Measurements from ENCODE around the gene COPS7B. TPM values are rescaled to one million over a fixed set of nuclear protein-coding genes. Genes with fewer than 3 reads are reported as not detected.
"Not testable (repeated sequence)": the region's sequence is repeated elsewhere in the genome, so short reads cannot be mapped to it uniquely, and the experiment has no call there.

Gene COPS7B
- total RNA-seq, 5 donors from 2014 or later (not counting 1 experiment from before 2014, with no cell fraction given): 39.8 to 53.1 (median 49.7) TPM

DNA sequence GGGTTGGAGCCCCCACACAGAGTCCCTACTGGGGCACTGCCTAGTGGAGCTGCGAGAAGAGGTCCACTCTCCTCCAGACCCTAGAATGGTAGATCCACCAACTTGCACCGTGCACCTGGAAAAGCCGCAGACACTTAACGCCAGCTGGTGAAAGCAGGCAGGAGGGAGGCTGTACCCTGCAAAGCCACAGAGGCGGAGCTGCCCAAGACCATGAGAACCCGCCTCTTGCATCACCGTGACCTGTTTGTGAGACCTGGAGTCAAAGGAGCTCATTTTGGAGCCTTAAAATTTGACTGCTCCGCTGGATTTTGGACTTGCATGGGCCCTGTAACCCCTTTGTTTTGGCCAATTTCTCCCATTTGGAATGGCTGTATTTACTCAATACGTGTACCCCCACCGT lies 37.2 kb upstream of the COPS7B start:
- ChIA-PET POLR2A (interaction anchor here in 1 of 2 donors (0.6 kb wide), 1 partner anchor 9 kb away, joined by 3 read pairs; no protein-coding TSS in a partner anchor), CTCF (interaction anchor here in 1 of 2 donors (0.6 kb wide), 1 partner anchor 71 kb away, joined by 4 read pairs; no protein-coding TSS in a partner anchor)
- not testable (repeated sequence) for H3K27ac ChIP-seq (ENCODE audit: low read length); H3K36me3 ChIP-seq (ENCODE audit: control insufficient read depth in 2 of 2, extremely low read depth in 1 of 2, insufficient read depth in 1 of 2, low read length in 1 of 2); H3K4me3 ChIP-seq (ENCODE audit: control insufficient read depth in 1 of 2, extremely low read depth in 1 of 2, low read length in 1 of 2); H3K4me1 ChIP-seq (ENCODE audit: control insufficient read depth in 1 of 2, extremely low read depth in 1 of 2, insufficient read depth in 2 of 2, low read length in 2 of 2); H3K27me3 Mint-ChIP-seq; H3K9me3 ChIP-seq; H3K36me3 Mint-ChIP-seq; H3K27ac Mint-ChIP-seq; H3K27me3 ChIP-seq (replicated peaks in 1 of 2; ENCODE audit: control insufficient read depth in 2 of 2, extremely low read depth in 1 of 2, insufficient read depth in 2 of 2, low read length in 1 of 2); DNase-seq; ATAC-seq (replicated peaks in 1 of 4); H3K4me1 Mint-ChIP-seq; H3K4me3 Mint-ChIP-seq; H3K9me3 Mint-ChIP-seq
- 56% methylated on average over 7 of the region's 10 CpGs for WGBS (ENCODE audit: insufficient coverage)

DNA sequence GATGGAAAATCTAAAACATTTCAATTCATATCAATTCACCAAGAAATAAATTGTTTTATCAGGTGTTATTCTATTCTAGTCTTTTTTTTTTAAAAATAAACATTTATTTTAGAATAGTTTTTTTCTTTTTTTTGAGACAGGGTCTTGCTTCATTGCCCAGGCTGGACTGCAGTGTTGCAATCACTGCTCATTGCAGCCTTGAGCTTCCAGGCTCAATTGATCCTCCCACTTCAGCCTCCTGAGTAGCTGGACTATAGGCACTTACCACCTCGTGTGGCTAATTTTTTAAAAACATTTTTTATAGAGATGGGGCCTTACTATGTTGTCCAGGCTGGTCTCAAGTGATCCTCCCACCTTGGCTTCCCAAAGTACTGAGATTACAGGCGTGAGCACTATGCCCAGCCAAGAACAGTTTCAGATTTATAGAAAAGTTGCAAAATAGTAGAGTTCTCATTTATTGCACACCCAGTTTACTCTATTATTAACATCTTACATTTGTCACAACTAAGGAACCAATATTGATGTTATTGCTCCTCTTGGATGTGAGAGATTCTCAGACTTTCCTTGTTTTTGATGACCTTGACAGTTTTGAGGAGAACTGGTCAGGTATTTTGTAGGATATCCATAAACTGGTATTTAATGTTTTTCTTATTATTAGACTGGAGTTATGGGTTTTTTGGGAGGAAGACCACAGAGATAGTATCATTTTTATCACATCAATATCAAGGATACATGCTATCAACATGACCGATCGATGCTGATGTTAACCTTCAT lies 35.0 kb upstream of the COPS7B start:
- no peaks in the 10 kb centered on the region for H3K9me3 ChIP-seq
- H3K4me1 ChIP-seq (ENCODE audit: control insufficient read depth in 1 of 2, extremely low read depth in 1 of 2, insufficient read depth in 2 of 2, low read length in 2 of 2): no peaks in the 10 kb centered on the region
- ChIA-PET POLR2A (no interaction called here), CTCF (no interaction called here)
- Mint-ChIP-seq H3K4me3 (no peak overlapping the region), H3K36me3 (peaks cover 6% of the 10 kb centered on the region), H3K27me3 (no peaks in the 10 kb centered on the region), H3K27ac (no peak overlapping the region), H3K9me3 (no peaks in the 10 kb centered on the region), H3K4me1 (no peaks in the 10 kb centered on the region)
- no peaks in the 10 kb centered on the region for H3K36me3 ChIP-seq (ENCODE audit: control insufficient read depth in 2 of 2, extremely low read depth in 1 of 2, insufficient read depth in 1 of 2, low read length in 1 of 2)
- no peak overlapping the region for H3K27ac ChIP-seq (ENCODE audit: low read length)
- DNase-seq: no peak
- no peaks in the 10 kb centered on the region for H3K27me3 ChIP-seq (replicated peaks in 1 of 2; ENCODE audit: control insufficient read depth in 2 of 2, extremely low read depth in 1 of 2, insufficient read depth in 2 of 2, low read length in 1 of 2)
- H3K4me3 ChIP-seq (ENCODE audit: control insufficient read depth in 1 of 2, extremely low read depth in 1 of 2, low read length in 1 of 2): no peak overlapping the region
- no CpG with 5 or more reads among the region's 4 CpGs for WGBS (ENCODE audit: insufficient coverage)
- ATAC-seq (replicated peaks in 1 of 4): no peak

DNA sequence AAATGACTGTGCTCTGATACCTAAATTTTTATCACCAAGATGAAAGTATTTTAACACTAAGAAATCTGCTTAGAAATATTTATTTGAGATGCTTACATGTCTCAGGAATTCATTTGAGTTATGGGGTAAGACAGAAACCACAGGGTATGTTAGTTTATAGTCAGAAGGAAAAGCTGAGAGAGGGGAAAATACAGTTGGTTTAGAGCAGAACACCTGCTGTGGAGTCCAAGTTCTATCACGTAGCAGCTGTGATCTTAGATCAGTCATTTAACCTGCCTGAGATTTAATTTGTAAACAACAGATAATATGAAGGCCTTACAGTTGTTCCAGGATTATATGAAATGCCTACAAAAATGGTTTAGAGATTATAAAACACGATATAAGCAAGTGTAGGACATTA lies 34.2 kb upstream of the COPS7B start:
- Mint-ChIP-seq H3K4me1 (no peaks in the 10 kb centered on the region), H3K4me3 (no peak overlapping the region), H3K27ac (no peak overlapping the region), H3K27me3 (no peaks in the 10 kb centered on the region), H3K9me3 (no peaks in the 10 kb centered on the region), H3K36me3 (peaks cover 6% of the 10 kb centered on the region)
- Histone ChIP-seq H3K36me3 (ENCODE audit: control insufficient read depth in 2 of 2, extremely low read depth in 1 of 2, insufficient read depth in 1 of 2, low read length in 1 of 2) (no peaks in the 10 kb centered on the region), H3K27me3 (replicated peaks in 1 of 2; ENCODE audit: control insufficient read depth in 2 of 2, extremely low read depth in 1 of 2, insufficient read depth in 2 of 2, low read length in 1 of 2) (no peaks in the 10 kb centered on the region), H3K4me1 (ENCODE audit: control insufficient read depth in 1 of 2, extremely low read depth in 1 of 2, insufficient read depth in 2 of 2, low read length in 2 of 2) (no peaks in the 10 kb centered on the region), H3K4me3 (ENCODE audit: control insufficient read depth in 1 of 2, extremely low read depth in 1 of 2, low read length in 1 of 2) (no peak overlapping the region), H3K9me3 (no peaks in the 10 kb centered on the region), H3K27ac (ENCODE audit: low read length) (no peak overlapping the region)
- ATAC-seq (replicated peaks in 1 of 4): no peak
- WGBS (ENCODE audit: insufficient coverage): no CpG with 5 or more reads among the region's 2 CpGs
- CTCF ChIA-PET: no interaction called here
- no peak for DNase-seq
- POLR2A ChIA-PET: no interaction called here

DNA sequence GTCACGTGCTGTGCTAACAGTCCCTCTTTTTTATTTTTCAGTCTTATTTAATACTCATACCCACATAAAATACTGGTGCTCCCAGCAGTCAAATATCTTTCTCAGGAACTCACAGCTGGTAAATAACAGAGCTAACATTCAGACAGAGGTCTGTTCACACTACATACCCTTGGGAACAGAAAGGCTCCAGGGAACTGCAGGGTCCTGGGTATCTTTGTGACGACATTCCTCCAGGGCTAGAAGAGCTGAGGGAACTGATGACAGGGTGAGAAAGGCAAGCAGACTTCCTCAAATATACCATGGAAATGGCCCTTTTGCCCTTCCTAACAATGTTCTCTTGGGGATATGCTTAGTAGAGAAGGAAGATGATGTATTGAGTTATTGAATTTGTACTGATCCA lies 24.5 kb upstream of the COPS7B start:
- POLR2A ChIA-PET: interaction anchor here in 1 of 2 donors (0.9 kb wide), 1 partner anchor 190 kb away, joined by 4 read pairs; no protein-coding TSS in a partner anchor
- WGBS (ENCODE audit: insufficient coverage): 88% methylated on average over 1 of the region's 2 CpGs

GRCh38 chr2:231764124-231764523 lies 22.1 kb upstream of the COPS7B start:
- H3K27ac Mint-ChIP-seq: no peak overlapping the region
- peaks cover 14 to 19% (median 16%) of the 10 kb centered on the region in 3 donors for H3K4me1 Mint-ChIP-seq
- CTCF ChIA-PET: interaction anchor here in 1 of 2 donors (0.6 kb wide), 1 partner anchor 96 kb away, joined by 5 read pairs; no protein-coding TSS in a partner anchor
- no peaks in the 10 kb centered on the region for H3K36me3 ChIP-seq (ENCODE audit: control insufficient read depth in 2 of 2, extremely low read depth in 1 of 2, insufficient read depth in 1 of 2, low read length in 1 of 2)
- no peaks in the 10 kb centered on the region for H3K27me3 Mint-ChIP-seq
- no peak overlapping the region for H3K4me3 ChIP-seq (ENCODE audit: control insufficient read depth in 1 of 2, extremely low read depth in 1 of 2, low read length in 1 of 2)
- H3K4me1 ChIP-seq (ENCODE audit: control insufficient read depth in 1 of 2, extremely low read depth in 1 of 2, insufficient read depth in 2 of 2, low read length in 2 of 2): peaks cover 4 to 11% of the 10 kb centered on the region in 2 experiments
- no peaks in the 10 kb centered on the region for H3K36me3 Mint-ChIP-seq
- DNase-seq (no peak), ATAC-seq (replicated peaks in 1 of 4) (no peak)
- no peaks in the 10 kb centered on the region for H3K9me3 Mint-ChIP-seq
- POLR2A ChIA-PET: interaction anchor here in 1 of 2 donors (0.6 kb wide), 1 partner anchor 15 kb away, joined by 6 read pairs; no protein-coding TSS in a partner anchor
- no peak overlapping the region for H3K4me3 Mint-ChIP-seq
- no peaks in the 10 kb centered on the region for H3K9me3 ChIP-seq
- H3K27me3 ChIP-seq (replicated peaks in 1 of 2; ENCODE audit: control insufficient read depth in 2 of 2, extremely low read depth in 1 of 2, insufficient read depth in 2 of 2, low read length in 1 of 2): no peaks in the 10 kb centered on the region
- no peak overlapping the region for H3K27ac ChIP-seq (ENCODE audit: low read length)

More for the DNA sequence above, 24.5 kb upstream of the COPS7B start:
- Mint-ChIP-seq H3K27me3 (no peaks in the 10 kb centered on the region), H3K9me3 (no peaks in the 10 kb centered on the region), H3K4me3 (no peak overlapping the region), H3K36me3 (no peaks in the 10 kb centered on the region), H3K4me1 (peaks cover 14 to 19% (median 16%) of the 10 kb centered on the region in 3 donors), H3K27ac (no peak overlapping the region)
- Histone ChIP-seq H3K4me3 (ENCODE audit: control insufficient read depth in 1 of 2, extremely low read depth in 1 of 2, low read length in 1 of 2) (no peak overlapping the region), H3K4me1 (ENCODE audit: control insufficient read depth in 1 of 2, extremely low read depth in 1 of 2, insufficient read depth in 2 of 2, low read length in 2 of 2) (peaks cover 4 to 11% of the 10 kb centered on the region in 2 experiments), H3K36me3 (ENCODE audit: control insufficient read depth in 2 of 2, extremely low read depth in 1 of 2, insufficient read depth in 1 of 2, low read length in 1 of 2) (no peaks in the 10 kb centered on the region), H3K9me3 (no peaks in the 10 kb centered on the region), H3K27me3 (replicated peaks in 1 of 2; ENCODE audit: control insufficient read depth in 2 of 2, extremely low read depth in 1 of 2, insufficient read depth in 2 of 2, low read length in 1 of 2) (no peaks in the 10 kb centered on the region), H3K27ac (ENCODE audit: low read length) (no peak overlapping the region)
- DNase-seq: no peak
- no peak for ATAC-seq (replicated peaks in 1 of 4)
- CTCF ChIA-PET: interaction anchor here (0.6 to 0.7 kb wide), 3 partner anchors 16 to 109 kb away, joined by 3 to 8 read pairs (median 3); no protein-coding TSS in a partner anchor

DNA sequence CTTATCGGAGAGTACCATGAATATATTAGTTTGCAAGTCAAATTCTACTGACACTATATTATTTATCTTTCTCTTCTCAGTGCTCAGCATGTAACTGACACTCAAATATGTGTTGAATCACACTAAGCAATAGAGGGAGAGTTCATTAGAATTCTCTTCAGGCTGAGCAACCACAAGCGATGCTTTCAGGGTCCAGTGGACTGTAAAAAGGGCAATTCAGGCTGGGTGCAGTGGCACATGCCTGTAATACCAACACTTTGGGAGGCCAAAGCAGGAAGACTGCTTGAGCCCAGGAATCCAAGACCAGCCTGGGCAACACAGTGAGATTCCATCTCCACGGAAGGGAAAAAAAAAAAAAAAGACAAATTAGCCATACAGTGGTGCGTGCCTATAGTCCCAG lies 21.5 kb upstream of the COPS7B start:
- H3K9me3 Mint-ChIP-seq: no peaks in the 10 kb centered on the region
- DNase-seq: no peak
- H3K36me3 Mint-ChIP-seq: no peaks in the 10 kb centered on the region
- no peak overlapping the region for H3K4me3 Mint-ChIP-seq
- H3K4me1 Mint-ChIP-seq: peaks cover 16 to 20% (median 19%) of the 10 kb centered on the region in 3 donors
- WGBS (ENCODE audit: insufficient coverage): no CpG with 5 or more reads among the region's 4 CpGs
- H3K27ac ChIP-seq (ENCODE audit: low read length): no peak overlapping the region
- no peaks in the 10 kb centered on the region for H3K27me3 Mint-ChIP-seq
- peaks cover 4 to 11% of the 10 kb centered on the region in 2 experiments for H3K4me1 ChIP-seq (ENCODE audit: control insufficient read depth in 1 of 2, extremely low read depth in 1 of 2, insufficient read depth in 2 of 2, low read length in 2 of 2)
- no peak overlapping the region for H3K4me3 ChIP-seq (ENCODE audit: control insufficient read depth in 1 of 2, extremely low read depth in 1 of 2, low read length in 1 of 2)
- H3K27me3 ChIP-seq (replicated peaks in 1 of 2; ENCODE audit: control insufficient read depth in 2 of 2, extremely low read depth in 1 of 2, insufficient read depth in 2 of 2, low read length in 1 of 2): no peaks in the 10 kb centered on the region
- H3K9me3 ChIP-seq: no peaks in the 10 kb centered on the region
- ATAC-seq (replicated peaks in 1 of 4): no peak
- no peaks in the 10 kb centered on the region for H3K36me3 ChIP-seq (ENCODE audit: control insufficient read depth in 2 of 2, extremely low read depth in 1 of 2, insufficient read depth in 1 of 2, low read length in 1 of 2)
- CTCF ChIA-PET: no interaction called here
- POLR2A ChIA-PET: no interaction called here
- H3K27ac Mint-ChIP-seq: no peak overlapping the region

All from T-cell (primary cell).